Measurements from ENCODE around the gene PCDHB4. TPM values are rescaled to one million over a fixed set of nuclear protein-coding genes. Genes with fewer than 3 reads are reported as not detected.
"Not testable (repeated sequence)": the region's sequence is repeated elsewhere in the genome, so short reads cannot be mapped to it uniquely, and the experiment has no call there.

Gene PCDHB4
- total RNA-seq, 1 experiment from 2014 or later, result 2.6 TPM

DNA sequence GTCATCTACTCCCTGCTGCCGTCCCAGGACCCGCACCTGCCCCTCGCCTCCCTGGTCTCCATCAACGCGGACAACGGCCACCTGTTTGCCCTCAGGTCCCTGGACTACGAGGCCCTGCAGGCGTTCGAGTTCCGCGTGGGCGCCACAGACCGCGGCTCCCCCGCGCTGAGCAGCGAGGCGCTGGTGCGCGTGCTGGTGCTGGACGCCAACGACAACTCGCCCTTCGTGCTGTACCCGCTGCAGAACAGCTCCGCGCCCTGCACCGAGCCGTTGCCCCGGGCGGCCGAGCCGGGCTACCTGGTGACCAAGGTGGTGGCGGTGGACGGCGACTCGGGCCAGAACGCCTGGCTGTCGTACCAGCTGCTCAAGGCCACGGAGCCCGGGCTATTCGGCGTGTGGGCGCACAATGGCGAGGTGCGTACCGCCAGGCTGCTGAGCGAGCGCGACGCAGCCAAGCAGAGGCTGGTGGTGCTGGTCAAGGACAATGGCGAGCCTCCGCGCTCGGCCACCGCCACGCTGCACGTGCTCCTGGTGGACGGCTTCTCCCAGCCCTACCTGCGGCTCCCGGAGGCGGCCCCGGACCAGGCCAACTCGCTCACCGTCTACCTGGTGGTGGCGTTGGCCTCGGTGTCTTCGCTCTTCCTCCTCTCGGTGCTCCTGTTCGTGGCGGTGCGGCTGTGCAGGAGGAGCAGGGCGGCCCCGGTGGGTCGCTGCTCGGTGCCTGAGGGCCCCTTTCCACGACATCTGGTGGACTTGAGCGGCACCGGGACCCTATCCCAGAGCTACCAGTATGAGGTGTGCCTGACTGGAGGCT, 52.9 kb downstream of the PCDHB4 start:
- H3K27ac Mint-ChIP-seq; ATAC-seq; H3K4me1 Mint-ChIP-seq; DNase-seq (ENCODE audit: low spot score); H3K4me3 Mint-ChIP-seq; H3K27me3 Mint-ChIP-seq (ENCODE audit: low read depth); CTCF ChIA-PET: not testable (repeated sequence)
- Mint-ChIP-seq H3K36me3 (peaks cover 14% of the 10 kb centered on the region; the same call in 1 of the 2 replicates), H3K9me3 (peaks cover 17% of the 10 kb centered on the region)
- POLR2A ChIA-PET, result interaction anchor here (0.6 kb wide), 1 partner anchor 67 kb away, joined by 3 read pairs; no protein-coding TSS in a partner anchor

Other genes starting within 250 kb of the PCDHB4 start
- gene PCDHA12, start 246.5 kb upstream of the PCDHB4 start, total RNA-seq (2021), result 9.6 to 10.7 TPM (median 10.1 TPM) in 3 replicates
- 2.4 to 3.8 TPM (median 3.0 TPM) in 3 replicates for gene PCDHA13, start 239.7 kb upstream of the PCDHB4 start, total RNA-seq (2021)
- gene PCDHAC1, start 195.5 kb upstream of the PCDHB4 start, total RNA-seq (2021), result 8.2 to 8.6 TPM (median 8.4 TPM) in 3 replicates
- gene PCDHAC2, start 155.3 kb upstream of the PCDHB4 start, total RNA-seq (2021), result 6.7 to 11.3 TPM (median 7.9 TPM) in 3 replicates
- 0.09 to 0.13 TPM (median 0.11 TPM) in 3 replicates for gene PCDHB1, start 70.4 kb upstream of the PCDHB4 start, total RNA-seq (2021)
- 22.9 to 26.2 TPM (median 23.1 TPM) in 3 replicates for gene PCDHB2, start 27.2 kb upstream of the PCDHB4 start, total RNA-seq (2021)
- gene PCDHB3, start 21.3 kb upstream of the PCDHB4 start, total RNA-seq (2021), result 4.7 to 6.4 TPM (median 5.1 TPM) in 3 replicates
- gene PCDHB5, start 13.4 kb downstream of the PCDHB4 start, total RNA-seq (2021), result 6.8 to 12.5 TPM (median 8.5 TPM) in 3 replicates
- gene PCDHB6, start 28.2 kb downstream of the PCDHB4 start, total RNA-seq (2021), result 0.23 to 0.37 TPM (median 0.24 TPM) in 3 replicates
- gene PCDHB7, start 50.8 kb downstream of the PCDHB4 start, total RNA-seq (2021), result 0.17 to 0.27 TPM (median 0.23 TPM) in 3 replicates
- 4.1 to 5.4 TPM (median 4.6 TPM) in 3 replicates for gene PCDHB8, start 56.0 kb downstream of the PCDHB4 start, total RNA-seq (2021)
- 3.5 to 4.1 TPM (median 3.7 TPM) in 3 replicates for gene PCDHB16, start 60.6 kb downstream of the PCDHB4 start, total RNA-seq (2021)
- gene PCDHB9, start 65.3 kb downstream of the PCDHB4 start, total RNA-seq (2021), result 1.6 to 2.3 TPM (median 1.7 TPM) in 3 replicates
- gene PCDHB10, start 70.5 kb downstream of the PCDHB4 start, total RNA-seq (2021), result 1.4 to 1.9 TPM (median 1.7 TPM) in 3 replicates
- 0.61 to 1.2 TPM (median 0.92 TPM) in 3 replicates for gene PCDHB11, start 77.8 kb downstream of the PCDHB4 start, total RNA-seq (2021)
- 2.7 to 3.1 TPM (median 3.1 TPM) in 3 replicates for gene PCDHB12, start 86.9 kb downstream of the PCDHB4 start, total RNA-seq (2021)
- gene PCDHB13, start 92.1 kb downstream of the PCDHB4 start, total RNA-seq (2021), result 2.2 to 2.9 TPM (median 2.6 TPM) in 3 replicates
- gene PCDHB14, start 101.5 kb downstream of the PCDHB4 start, total RNA-seq (2021), result 2.6 to 3.5 TPM (median 2.8 TPM) in 3 replicates
- 7.7 to 8.7 TPM (median 8.4 TPM) in 3 replicates for gene PCDHB15, start 123.6 kb downstream of the PCDHB4 start, total RNA-seq (2021)
- gene SLC25A2, start 182.2 kb downstream of the PCDHB4 start, total RNA-seq (2021), result 0.24 TPM in 1 of 3 replicates, not detected in the others
- gene TAF7, start 199.0 kb downstream of the PCDHB4 start, total RNA-seq (2021), result 87.8 to 96.2 TPM (median 90.1 TPM) in 3 replicates
- 1.1 to 1.5 TPM (median 1.2 TPM) in 3 replicates for gene PCDHGA1, start 208.7 kb downstream of the PCDHB4 start, total RNA-seq (2021)
- gene PCDHGA2, start 216.9 kb downstream of the PCDHB4 start, total RNA-seq (2021), result 0.66 to 0.96 TPM (median 0.94 TPM) in 3 replicates
- gene PCDHGA3, start 222.0 kb downstream of the PCDHB4 start, total RNA-seq (2021), result 0.92 to 1.3 TPM (median 0.98 TPM) in 3 replicates
- gene PCDHGB1, start 228.3 kb downstream of the PCDHB4 start, total RNA-seq (2021), result 4.9 to 5.6 TPM (median 5.5 TPM) in 3 replicates
- gene PCDHGA4, start 233.2 kb downstream of the PCDHB4 start, total RNA-seq (2021), result 3.4 to 3.9 TPM (median 3.5 TPM) in 3 replicates
- gene PCDHGB2, start 238.2 kb downstream of the PCDHB4 start, total RNA-seq (2021), result 4.1 to 5.5 TPM (median 5.2 TPM) in 3 replicates
- gene PCDHGA5, start 242.3 kb downstream of the PCDHB4 start, total RNA-seq (2021), result 2.0 to 2.5 TPM (median 2.4 TPM) in 3 replicates
- gene PCDHGB3, start 248.4 kb downstream of the PCDHB4 start, total RNA-seq (2021), result 3.3 to 4.2 TPM (median 3.5 TPM) in 3 replicates

Measured in WTC11 (cell line).